Caco-2 (cell line): ENCODE measurements around the gene SHMT1. TPM values are rescaled to one million over a fixed set of nuclear protein-coding genes. Genes with fewer than 3 reads are reported as not detected.

Experiments
- BruUV-seq: library from RNA; stranded (reverse); fragments of 400-500 nt; replicated peaks from 2 replicates; lab custom pipeline; 2021; lab: Mats Ljungman, UMichigan
- CTCF ChIA-PET: fragments of 300-600 bp; sonication (Branson Sonifier 250); formaldehyde crosslinking; loops from one replicate; lab custom pipeline; 2022; ENCODE audit warnings: antibody characterized with exemption; lab: Charles Lee
- POLR2A ChIA-PET: fragments of 300-600 bp; sonication (Branson Sonifier 250); formaldehyde crosslinking; loops from one replicate; lab custom pipeline; 2022; ENCODE audit warnings: antibody characterized with exemption; lab: Charles Lee
- DNase-seq, 2 experiments: peaks; one replicate each; pipeline versions ENCODE4 v3.0.0 to v3.0.0-alpha.2; 2020 to 2022
- H3K27me3 ChIP-seq: replicated peaks from 2 replicates; pipeline ENCODE4 v1.6.0; 2011; ENCODE audit warnings: low read length; ENCODE audit not compliant: control insufficient read depth, insufficient read depth
- H3K36me3 ChIP-seq: 2 replicates; pipeline ENCODE4 v1.5.1; 2011; ENCODE audit warnings: low read length; ENCODE audit not compliant: control insufficient read depth, insufficient read depth
- H3K4me1 ChIP-seq: fragments of 250-450 bp; sonication (Bioruptor Pico); 2 replicates; pipeline ENCODE4 v1.5.1; 2020; ENCODE audit warnings: mild to moderate bottlenecking
- H3K4me3 ChIP-seq: 2 replicates; pipeline ENCODE4 v1.5.1; 2011; ENCODE audit warnings: low read depth, mild to moderate bottlenecking, control low read depth, low read length
- H3K9me3 ChIP-seq: fragments of 250-450 bp; sonication (Bioruptor Pico); 2 replicates; pipeline ENCODE4 v1.5.1; 2020; ENCODE audit warnings: mild to moderate bottlenecking, moderate library complexity
- H3K27ac Mint-ChIP-seq: one replicate; pipeline ENCODE4 v1.8.0; 2022; ENCODE audit warnings: mixed read lengths; ENCODE audit not compliant: unreplicated experiment
- H3K27me3 Mint-ChIP-seq: one replicate; pipeline ENCODE4 v1.8.0; 2022; ENCODE audit warnings: mixed read lengths; ENCODE audit not compliant: insufficient read depth, unreplicated experiment
- H3K36me3 Mint-ChIP-seq: one replicate; pipeline ENCODE4 v1.8.0; 2022; ENCODE audit warnings: mild to moderate bottlenecking, mixed read lengths; ENCODE audit not compliant: insufficient read depth, unreplicated experiment
- H3K4me1 Mint-ChIP-seq: one replicate; pipeline ENCODE4 v1.8.0; 2022; ENCODE audit warnings: low read depth, mixed read lengths; ENCODE audit not compliant: unreplicated experiment
- H3K4me3 Mint-ChIP-seq: one replicate; pipeline ENCODE4 v1.8.0; 2022; ENCODE audit warnings: mild to moderate bottlenecking, moderate library complexity, mixed read lengths; ENCODE audit not compliant: unreplicated experiment
- H3K9me3 Mint-ChIP-seq: one replicate; pipeline ENCODE4 v1.8.0; 2022; ENCODE audit warnings: mixed read lengths; ENCODE audit not compliant: unreplicated experiment
- CTCF ChIP-seq, 2 experiments: fragments of 200-600 bp in 1 of 2; IDR thresholded peaks; 1 replicate in 1 of 2; 2 replicates in 1 of 2; pipeline versions ENCODE4 v1.5.1 to v1.8.0; 2011 to 2022; ENCODE audit warnings: antibody characterized with exemption in 1 of 2, control low read depth in 1 of 2, inconsistent platforms in 1 of 2, low read depth in 1 of 2, low read length in 1 of 2, mild to moderate bottlenecking in 1 of 2, moderate library complexity in 1 of 2; ENCODE audit not compliant: insufficient read depth in 1 of 2, severe bottlenecking in 1 of 2, unreplicated experiment in 1 of 2
- intact Hi-C: fragments of 100-400 bp; cut with micrococcal nuclease; formaldehyde crosslinking; loops from one replicate; pipeline ENCODE4 v1.10.0; 2022; ENCODE audit not compliant: unreplicated experiment
- total RNA-seq: library from RNA; stranded (reverse); gene quantifications from 2 replicates; pipeline ENCODE4 v1.2.3, GENCODE V29; 2022

Gene SHMT1
- total RNA-seq, 1 experiment from 2014 or later = 72.4 TPM

- Histone ChIP-seq H3K36me3 (peaks cover 6% of the 10 kb centered on the region; the same call in 1 of the 2 replicates), H3K4me1 (peaks cover 10% of the 10 kb centered on the region), H3K9me3 (no peaks in the 10 kb centered on the region), H3K27me3 (no peaks in the 10 kb centered on the region), H3K4me3 (no peak overlapping the region)
- intact Hi-C loops = no loop called here
- H3K27ac Mint-ChIP-seq = no peak overlapping the region
- DNase-seq = no peak
- ChIA-PET POLR2A (no interaction called here), CTCF (no interaction called here)
- H3K4me1 Mint-ChIP-seq = peaks cover 13% of the 10 kb centered on the region
- H3K27me3 Mint-ChIP-seq = no peaks in the 10 kb centered on the region
- H3K36me3 Mint-ChIP-seq = peaks cover 47% of the 10 kb centered on the region
- no peak for TF ChIP-seq CTCF (IDR thresholded peaks at IDR 0.05; ENCODE audit: insufficient read depth in 1 of 2, low read depth in 1 of 2, low read length in 1 of 2, severe bottlenecking in 1 of 2, unreplicated experiment in 1 of 2)
- no TSS peak for BruUV-seq
- H3K4me3 Mint-ChIP-seq = no peak overlapping the region
- H3K9me3 Mint-ChIP-seq = no peaks in the 10 kb centered on the region
Observed at GRCh38 chr17:18318117-18318516, 45.2 kb downstream of the SHMT1 start.

GRCh38 chr17:18315961-18316360 is 47.4 kb downstream of the SHMT1 start:
- Mint-ChIP-seq H3K9me3 (no peaks in the 10 kb centered on the region), H3K4me1 (peaks cover 16% of the 10 kb centered on the region), H3K36me3 (peaks cover 52% of the 10 kb centered on the region), H3K27ac (peak overlapping the region; percentile 97), H3K27me3 (no peaks in the 10 kb centered on the region), H3K4me3 (peak overlapping the region; percentile 89)
- ChIA-PET CTCF (no interaction called here), POLR2A (interaction anchor here (0.6 kb wide), 1 partner anchor 1071 kb away, joined by 3 read pairs; the partner anchor contains the start of gene MFAP4)
- DNase-seq = no peak
- no TSS peak for BruUV-seq
- intact Hi-C loops = loop anchor here (1.0 to 2.0 kb wide), 4 partner anchors 21 to 131 kb away; partner anchors contain the start of genes MIEF2 and SHMT1
- peak overlapping the region; percentile 86 for H3K4me3 ChIP-seq
- H3K36me3 ChIP-seq = peaks cover 2% of the 10 kb centered on the region; the same call in 1 of the 2 replicates
- H3K9me3 ChIP-seq = no peaks in the 10 kb centered on the region
- no peak for TF ChIP-seq CTCF (IDR thresholded peaks at IDR 0.05; ENCODE audit: insufficient read depth in 1 of 2, low read depth in 1 of 2, low read length in 1 of 2, severe bottlenecking in 1 of 2, unreplicated experiment in 1 of 2)
- H3K4me1 ChIP-seq = peaks cover 12% of the 10 kb centered on the region
- no peaks in the 10 kb centered on the region for H3K27me3 ChIP-seq

GRCh38 chr17:18315562-18315922 is 47.8 kb downstream of the SHMT1 start:
- no peak for DNase-seq
- Mint-ChIP-seq H3K9me3 (no peaks in the 10 kb centered on the region), H3K36me3 (peaks cover 56% of the 10 kb centered on the region), H3K4me1 (peaks cover 16% of the 10 kb centered on the region), H3K27me3 (no peaks in the 10 kb centered on the region), H3K4me3 (peak overlapping the region; percentile 89), H3K27ac (peak overlapping the region; percentile 97)
- Histone ChIP-seq H3K4me3 (peak overlapping the region; percentile 86), H3K4me1 (peaks cover 12% of the 10 kb centered on the region), H3K9me3 (no peaks in the 10 kb centered on the region), H3K27me3 (no peaks in the 10 kb centered on the region), H3K36me3 (peaks cover 2% of the 10 kb centered on the region; the same call in 1 of the 2 replicates)
- POLR2A ChIA-PET = interaction anchor here (0.6 kb wide), 1 partner anchor 1071 kb away, joined by 3 read pairs; the partner anchor contains the start of gene MFAP4
- TSS peak; percentile 51 for BruUV-seq
- CTCF ChIA-PET = no interaction called here
- no peak for TF ChIP-seq CTCF (IDR thresholded peaks at IDR 0.05; ENCODE audit: insufficient read depth in 1 of 2, low read depth in 1 of 2, low read length in 1 of 2, severe bottlenecking in 1 of 2, unreplicated experiment in 1 of 2)
- intact Hi-C loops = loop anchor here (1.0 to 2.0 kb wide), 4 partner anchors 21 to 131 kb away; partner anchors contain the start of genes MIEF2 and SHMT1
